SK-N-SH treated with all-trans-retinoic acid at 6 μM for 48 hours (cell line): Measurements from ENCODE around the gene ZC2HC1C.

Experiments
- ATAC-seq: fragments of 200-7000 bp; cut with Tn5 transposase; 3 replicates; pipeline ENCODE4 v1.9.1; 2020; ENCODE audit warnings: mild to moderate bottlenecking, moderate library complexity
- ARNTL ChIP-seq: fragments of 450-650 bp; formaldehyde crosslinking; IDR thresholded peaks from 2 replicates; pipeline ENCODE4 v1.5.0; 2020; ENCODE audit warnings: low read depth, mild to moderate bottlenecking, moderate library complexity, borderline replicate concordance
- BACH2 ChIP-seq: fragments of 250-450 bp; sonication (Bioruptor Pico); IDR thresholded peaks from 2 replicates; pipeline ENCODE4 v1.9.0; 2021; ENCODE audit warnings: mild to moderate bottlenecking, borderline replicate concordance
- GLIS3 ChIP-seq: fragments of 250-450 bp; sonication (Bioruptor Pico); IDR thresholded peaks from 2 replicates; pipeline ENCODE4 v1.5.0; 2020; ENCODE audit warnings: mild to moderate bottlenecking, moderate library complexity
- ISL1 ChIP-seq: fragments of 250-450 bp; sonication (Bioruptor Pico); IDR thresholded peaks from 2 replicates; pipeline ENCODE4 v2.1.2; 2022; ENCODE audit warnings: mild to moderate bottlenecking, moderate library complexity
- PPARA ChIP-seq: fragments of 250-450 bp; sonication (Bioruptor Pico); IDR thresholded peaks from 2 replicates; pipeline ENCODE4 v1.5.0; 2020; ENCODE audit warnings: mild to moderate bottlenecking, borderline replicate concordance
- RARB ChIP-seq: fragments of 250-450 bp; sonication (Bioruptor Pico); IDR thresholded peaks from 2 replicates; pipeline ENCODE4 v1.8.0; 2021; ENCODE audit warnings: mild to moderate bottlenecking, moderate library complexity
- TOX ChIP-seq: fragments of 250-450 bp; sonication (Bioruptor Pico); IDR thresholded peaks from 2 replicates; pipeline ENCODE4 v1.8.0; 2021; ENCODE audit warnings: mild to moderate bottlenecking, moderate library complexity, borderline replicate concordance
- TSHZ2 ChIP-seq: fragments of 250-450 bp; sonication (Bioruptor Pico); IDR thresholded peaks from 2 replicates; pipeline ENCODE4 v1.5.0; 2020; ENCODE audit warnings: mild to moderate bottlenecking, moderate library complexity
- ZFP3 ChIP-seq: fragments of 250-450 bp; sonication (Bioruptor Pico); IDR thresholded peaks from 2 replicates; pipeline ENCODE4 v1.5.0; 2020; ENCODE audit warnings: mild to moderate bottlenecking, moderate library complexity
- ZFP30 ChIP-seq: fragments of 450-650 bp; formaldehyde crosslinking; IDR thresholded peaks from 2 replicates; pipeline ENCODE4 v1.5.0; 2022; ENCODE audit warnings: mild to moderate bottlenecking, moderate library complexity
- ZNF565 ChIP-seq: fragments of 450-650 bp; formaldehyde crosslinking; conservative IDR thresholded peaks from 2 replicates; pipeline ENCODE4 v1.5.0; 2020; ENCODE audit warnings: low read depth, mild to moderate bottlenecking, moderate library complexity
- ZNF70 ChIP-seq: fragments of 450-650 bp; formaldehyde crosslinking; IDR thresholded peaks from 2 replicates; pipeline ENCODE4 v1.5.0; 2020; ENCODE audit warnings: mild to moderate bottlenecking, moderate library complexity
- TF ChIP-seq, protein P1 (sequence below): fragments of 250-450 bp; sonication (Bioruptor Pico); IDR thresholded peaks from 2 replicates; pipeline ENCODE4 v1.5.1; 2021; ENCODE audit warnings: mild to moderate bottlenecking, moderate library complexity
- TF ChIP-seq, protein P2 (sequence below): fragments of 250-450 bp; sonication (Bioruptor Pico); IDR thresholded peaks from 2 replicates; pipeline ENCODE4 v1.8.0; 2021; ENCODE audit warnings: low read depth, mild to moderate bottlenecking, moderate library complexity, borderline replicate concordance

Gene ZC2HC1C

DNA sequence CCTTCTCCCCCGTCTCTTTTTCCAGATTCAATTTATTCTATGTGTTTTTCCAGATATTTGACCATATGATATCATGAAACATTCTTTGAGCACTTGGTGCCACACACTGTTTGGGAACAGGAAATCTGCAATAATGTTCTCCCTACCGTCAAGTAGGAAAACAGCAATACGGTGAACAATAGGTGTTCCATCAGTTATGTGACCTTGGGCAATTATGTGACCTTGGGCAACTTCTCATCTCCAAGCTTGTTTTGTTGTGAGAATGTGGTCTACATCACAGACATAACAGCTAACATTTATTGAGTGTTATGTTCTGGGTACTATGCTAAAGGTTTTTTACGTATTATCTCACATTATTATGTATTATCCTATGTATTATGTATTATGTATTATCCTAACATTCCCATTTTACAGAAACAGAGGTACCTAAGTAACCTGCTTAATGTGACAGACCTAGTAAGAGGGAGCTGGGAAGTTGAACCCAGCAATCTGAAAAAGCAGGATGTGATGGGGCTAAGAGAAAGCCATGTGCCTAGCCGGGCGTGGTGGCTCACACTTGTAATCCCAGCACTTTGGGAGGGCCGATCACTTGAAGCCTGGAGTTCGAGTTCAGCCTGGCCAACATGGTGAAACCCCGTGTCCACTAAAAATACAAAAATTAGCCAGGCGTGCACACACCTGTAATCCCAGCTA lies 58.6 kb downstream of the ZC2HC1C start:
- ATAC-seq, result no peak
- no peak for TF ChIP-seq ZFP3 (CRISPR knock-in tag)
- no peak for TF ChIP-seq GLIS3
- TF ChIP-seq, protein P1, sequence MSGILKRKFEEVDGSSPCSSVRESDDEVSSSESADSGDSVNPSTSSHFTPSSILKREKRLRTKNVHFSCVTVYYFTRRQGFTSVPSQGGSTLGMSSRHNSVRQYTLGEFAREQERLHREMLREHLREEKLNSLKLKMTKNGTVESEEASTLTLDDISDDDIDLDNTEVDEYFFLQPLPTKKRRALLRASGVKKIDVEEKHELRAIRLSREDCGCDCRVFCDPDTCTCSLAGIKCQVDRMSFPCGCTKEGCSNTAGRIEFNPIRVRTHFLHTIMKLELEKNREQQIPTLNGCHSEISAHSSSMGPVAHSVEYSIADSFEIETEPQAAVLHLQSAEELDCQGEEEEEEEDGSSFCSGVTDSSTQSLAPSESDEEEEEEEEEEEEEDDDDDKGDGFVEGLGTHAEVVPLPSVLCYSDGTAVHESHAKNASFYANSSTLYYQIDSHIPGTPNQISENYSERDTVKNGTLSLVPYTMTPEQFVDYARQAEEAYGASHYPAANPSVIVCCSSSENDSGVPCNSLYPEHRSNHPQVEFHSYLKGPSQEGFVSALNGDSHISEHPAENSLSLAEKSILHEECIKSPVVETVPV (CRISPR knock-in tag), result no peak
- no peak for TF ChIP-seq ZNF565 (CRISPR knock-in tag)

GRCh38 chr14:75128596-75128990 lies 59.2 kb downstream of the ZC2HC1C start:
- ATAC-seq, result no peak

More at GRCh38 chr14:75128596-75128990, 59.2 kb downstream of the ZC2HC1C start:
- TF ChIP-seq TOX (CRISPR knock-in tag) (no peak), ZFP30 (CRISPR knock-in tag) (no peak), ZFP3 (CRISPR knock-in tag) (no peak), BACH2 (CRISPR knock-in tag) (no peak), RARB (CRISPR knock-in tag) (no peak), ISL1 (CRISPR knock-in tag) (no peak), ZNF70 (CRISPR knock-in tag) (no peak), GLIS3 (no peak), PPARA (CRISPR knock-in tag) (no peak), ARNTL (CRISPR knock-in tag) (no peak), TSHZ2 (no peak)
- TF ChIP-seq, protein P2, sequence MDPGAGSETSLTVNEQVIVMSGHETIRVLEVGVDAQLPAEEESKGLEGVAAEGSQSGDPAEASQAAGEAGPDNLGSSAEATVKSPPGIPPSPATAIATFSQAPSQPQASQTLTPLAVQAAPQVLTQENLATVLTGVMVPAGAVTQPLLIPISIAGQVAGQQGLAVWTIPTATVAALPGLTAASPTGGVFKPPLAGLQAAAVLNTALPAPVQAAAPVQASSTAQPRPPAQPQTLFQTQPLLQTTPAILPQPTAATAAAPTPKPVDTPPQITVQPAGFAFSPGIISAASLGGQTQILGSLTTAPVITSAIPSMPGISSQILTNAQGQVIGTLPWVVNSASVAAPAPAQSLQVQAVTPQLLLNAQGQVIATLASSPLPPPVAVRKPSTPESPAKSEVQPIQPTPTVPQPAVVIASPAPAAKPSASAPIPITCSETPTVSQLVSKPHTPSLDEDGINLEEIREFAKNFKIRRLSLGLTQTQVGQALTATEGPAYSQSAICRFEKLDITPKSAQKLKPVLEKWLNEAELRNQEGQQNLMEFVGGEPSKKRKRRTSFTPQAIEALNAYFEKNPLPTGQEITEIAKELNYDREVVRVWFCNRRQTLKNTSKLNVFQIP (CRISPR knock-in tag), result no peak
- TF ChIP-seq, protein P1 (CRISPR knock-in tag), result no peak
